Skeletal muscle satellite cell (primary cell): Measurements from ENCODE around the gene RLF. TPM values are rescaled to one million over a fixed set of nuclear protein-coding genes. Genes with fewer than 3 reads are reported as not detected.

Experiments
- H3K27me3 ChIP-seq: 2 replicates; pipeline ENCODE4 v1.7.0; 2013; ENCODE audit warnings: low read length; ENCODE audit not compliant: control insufficient read depth, insufficient read depth
- H3K36me3 ChIP-seq: 2 replicates; pipeline ENCODE4 v1.7.0; 2013; ENCODE audit warnings: mild to moderate bottlenecking, control low read depth, low read length; ENCODE audit not compliant: insufficient read depth
- H3K4me1 ChIP-seq: 2 replicates; pipeline ENCODE4 v1.7.0; 2013; ENCODE audit warnings: low read length; ENCODE audit not compliant: control insufficient read depth, insufficient read depth
- H3K4me2 ChIP-seq: 2 replicates; pipeline ENCODE4 v1.7.0; 2013; ENCODE audit warnings: mild to moderate bottlenecking, low read length
- H3K4me3 ChIP-seq: 2 replicates; pipeline ENCODE4 v1.7.0; 2013; ENCODE audit warnings: low read length
- H3K9ac ChIP-seq: 2 replicates; pipeline ENCODE4 v1.7.0; 2013; ENCODE audit warnings: mild to moderate bottlenecking, low read depth, low read length, moderate library complexity
- H3K9me3 ChIP-seq: replicated peaks from 2 replicates; pipeline ENCODE4 v1.7.0; 2013; ENCODE audit warnings: mild to moderate bottlenecking, control low read depth, low read length
- small RNA-seq: library from RNA; depleted of rRNA; stranded (forward); fragments of <200 nt; gene quantifications from one replicate; pipeline ENCODE3, GENCODE V24; 2012

RLF gene

DNA sequence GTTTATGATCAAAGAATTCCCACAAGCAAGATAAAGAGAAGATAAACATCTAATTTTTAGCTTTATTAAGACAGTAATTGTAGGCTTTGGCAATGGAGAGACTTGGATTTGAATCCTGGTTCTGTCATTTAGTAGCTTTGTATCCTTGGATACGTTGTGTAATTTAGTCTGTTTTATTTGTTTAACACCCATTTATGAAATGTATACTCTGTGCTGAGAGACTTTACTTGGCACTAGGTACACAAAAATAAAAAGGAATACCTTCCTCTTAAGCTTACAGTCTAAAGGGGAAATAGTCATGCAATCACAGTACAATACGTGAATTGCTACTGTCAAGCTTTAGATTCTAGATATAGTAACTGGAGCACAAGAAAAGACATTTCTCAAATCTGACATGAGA, 120.7 kb downstream of the RLF start:
- Histone ChIP-seq H3K9ac (no peak overlapping the region), H3K4me3 (no peak overlapping the region), H3K4me2 (no peak overlapping the region), H3K4me1 (no peaks in the 10 kb centered on the region), H3K27me3 (no peaks in the 10 kb centered on the region), H3K36me3 (peaks cover 36% of the 10 kb centered on the region), H3K9me3 (no peaks in the 10 kb centered on the region)

Small RNA genes lying within 50 kb of the gene (small RNA-seq; reads per million reads assigned to genes)
- not detected for gene RNU6-1237P
